ENCODE data around the gene TMEM43. TPM values are rescaled to one million over a fixed set of nuclear protein-coding genes. Genes with fewer than 3 reads are reported as not detected.

Gene TMEM43
- total RNA-seq, 1 experiment from 2014 or later: 120 TPM

GRCh38 chr3:14148041-14148985, 23.5 kb downstream of the TMEM43 start:
- intact Hi-C loops (cut with micrococcal nuclease): no loop called here
- POLR2A ChIA-PET: interaction anchor here (1.5 to 6.8 kb wide), 4 partner anchors 22 to 30 kb away, joined by 3 to 33 read pairs (median 8); partner anchors contain the start of genes CHCHD4, LSM3, TMEM43 and XPC
- Mint-ChIP-seq H3K4me3 (ENCODE audit: unreplicated experiment) (no peak overlapping the region), H3K9me3 (ENCODE audit: unreplicated experiment) (no peaks in the 10 kb centered on the region), H3K36me3 (ENCODE audit: insufficient read depth, unreplicated experiment) (peaks cover 73% of the 10 kb centered on the region), H3K27me3 (ENCODE audit: insufficient read depth, unreplicated experiment) (no peaks in the 10 kb centered on the region), H3K27ac (ENCODE audit: low read depth, unreplicated experiment) (peak overlapping the region; percentile 99), H3K4me1 (ENCODE audit: insufficient read depth, unreplicated experiment) (peaks cover 20% of the 10 kb centered on the region)
- TF ChIP-seq CTCF (IDR thresholded peaks at IDR 0.05; ENCODE audit: unreplicated experiment): no peak
- CTCF ChIA-PET: interaction anchor here (1.5 to 2.3 kb wide), 2 partner anchors 22 to 27 kb away, joined by 5 read pairs; no protein-coding TSS in a partner anchor
- DNase-seq (ENCODE audit: unreplicated experiment): no peak
- BruUV-seq (replicated peaks): no TSS peak

GRCh38 chr3:14150078-14150477, 25.2 kb downstream of the TMEM43 start:
- H3K36me3 Mint-ChIP-seq (ENCODE audit: insufficient read depth, unreplicated experiment): peaks cover 91% of the 10 kb centered on the region
- ChIA-PET POLR2A (interaction anchor here (1.5 to 6.8 kb wide), 3 partner anchors 21 to 29 kb away, joined by 7 to 33 read pairs (median 8); partner anchors contain the start of genes CHCHD4, LSM3, TMEM43 and XPC), CTCF (interaction anchor here (0.9 to 2.3 kb wide), 4 partner anchors 20 to 359 kb away, joined by 3 to 6 read pairs (median 4); no protein-coding TSS in a partner anchor)
- DNase-seq (ENCODE audit: unreplicated experiment): no peak
- BruUV-seq (replicated peaks): no TSS peak
- H3K27ac Mint-ChIP-seq (ENCODE audit: low read depth, unreplicated experiment): peak overlapping the region; percentile 85
- intact Hi-C loops (cut with micrococcal nuclease): no loop called here
- no peak for TF ChIP-seq CTCF (IDR thresholded peaks at IDR 0.05; ENCODE audit: unreplicated experiment)
- H3K27me3 Mint-ChIP-seq (ENCODE audit: insufficient read depth, unreplicated experiment): no peaks in the 10 kb centered on the region
- no peak overlapping the region for H3K4me3 Mint-ChIP-seq (ENCODE audit: unreplicated experiment)
- H3K4me1 Mint-ChIP-seq (ENCODE audit: insufficient read depth, unreplicated experiment): peaks cover 10% of the 10 kb centered on the region
- H3K9me3 Mint-ChIP-seq (ENCODE audit: unreplicated experiment): no peaks in the 10 kb centered on the region

- Mint-ChIP-seq H3K9me3 (ENCODE audit: unreplicated experiment) (no peaks in the 10 kb centered on the region), H3K36me3 (ENCODE audit: insufficient read depth, unreplicated experiment) (peaks cover 97% of the 10 kb centered on the region), H3K4me1 (ENCODE audit: insufficient read depth, unreplicated experiment) (peaks cover 6% of the 10 kb centered on the region), H3K27ac (ENCODE audit: low read depth, unreplicated experiment) (peak overlapping the region; percentile 85), H3K4me3 (ENCODE audit: unreplicated experiment) (no peak overlapping the region), H3K27me3 (ENCODE audit: insufficient read depth, unreplicated experiment) (no peaks in the 10 kb centered on the region)
- DNase-seq (ENCODE audit: unreplicated experiment): no peak
- intact Hi-C loops (cut with micrococcal nuclease): no loop called here
- ChIA-PET POLR2A (interaction anchor here (2.9 to 6.8 kb wide), 2 partner anchors 26 to 28 kb away, joined by 14 to 33 read pairs; partner anchors contain the start of genes CHCHD4, LSM3, TMEM43 and XPC), CTCF (interaction anchor here (1.2 to 2.3 kb wide), 3 partner anchors 20 to 358 kb away, joined by 3 to 6 read pairs (median 5); no protein-coding TSS in a partner anchor)
- no TSS peak for BruUV-seq (replicated peaks)
- TF ChIP-seq CTCF (IDR thresholded peaks at IDR 0.05; ENCODE audit: unreplicated experiment): no peak
Observed at GRCh38 chr3:14150491-14151230, 25.8 kb downstream of the TMEM43 start.
